HepG2 (cell line): ENCODE measurements around the gene BBOX1. TPM values are rescaled to one million over a fixed set of nuclear protein-coding genes. Genes with fewer than 3 reads are reported as not detected.

Experiments
- ATAC-seq: fragments of 200-7000 bp; cut with Tn5 transposase; 3 replicates; pipeline ENCODE4 v1.9.1; 2020; ENCODE audit warnings: mild to moderate bottlenecking, moderate library complexity
- BruUV-seq: library from RNA; stranded (reverse); fragments of 400-500 nt; replicated peaks from 2 replicates; lab custom pipeline; 2021; lab: Mats Ljungman, UMichigan
- CTCF ChIA-PET: fragments of 300-600 bp; formaldehyde crosslinking; extraction: SDS; loops from one replicate; lab custom pipeline; 2021; ENCODE audit warnings: low total read pairs, inconsistent platforms, low intra/inter-chr PET ratio; lab: Yijun Ruan, JAX
- POLR2A ChIA-PET: fragments of 350-600 bp; sonication (Branson Sonifier 250); formaldehyde crosslinking; loops from one replicate; lab custom pipeline; 2020; ENCODE audit warnings: antibody characterized with exemption, inconsistent platforms; lab: Yijun Ruan, JAX
- DNase-seq: peaks from one replicate; pipeline ENCODE4 v3.0.0-alpha.2; 2015; ENCODE audit warnings: low spot score
- FAIRE-seq: peaks from 3 replicates; lab custom pipeline; 2011; peaks lifted over from hg19 to GRCh38; lab: Jason Lieb, UNC
- H2AFZ ChIP-seq: one replicate; pipeline ENCODE4 v1.6.1; 2011; ENCODE audit warnings: low read length, inconsistent platforms
- H3K27ac ChIP-seq: fragments of 300-600 bp; 3 replicates; pipeline ENCODE4 v1.8.0; 2011; ENCODE audit warnings: mixed run types, mild to moderate bottlenecking, mixed read lengths, low read length, inconsistent platforms; ENCODE audit not compliant: insufficient read depth; ENCODE audit errors: extremely low read length
- H3K27me3 ChIP-seq, 2 experiments: fragments of 200-600 bp in 1 of 2; 2 replicates in 1 of 2; 3 replicates in 1 of 2; pipeline versions ENCODE4 v1.6.0 to v1.8.0; 2011; ENCODE audit warnings: low read length in 2 of 2, mild to moderate bottlenecking in 2 of 2, moderate library complexity in 2 of 2, inconsistent platforms in 1 of 2; ENCODE audit not compliant: insufficient read depth in 2 of 2, control insufficient read depth in 1 of 2
- H3K36me3 ChIP-seq, 2 experiments: fragments of 200-600 bp in 1 of 2; replicated peaks in 1 of 2; 2 replicates in 1 of 2; 3 replicates in 1 of 2; pipeline versions ENCODE4 v1.5.1 to v1.8.0; 2011; ENCODE audit warnings: low read length in 2 of 2, inconsistent platforms in 1 of 2; ENCODE audit not compliant: insufficient read depth in 2 of 2, control insufficient read depth in 1 of 2
- H3K4me1 ChIP-seq: 2 replicates; pipeline ENCODE4 v1.5.1; 2012; ENCODE audit warnings: low read length, inconsistent platforms; ENCODE audit not compliant: insufficient read depth
- H3K4me2 ChIP-seq: 2 replicates; pipeline ENCODE4 v1.6.0; 2011; ENCODE audit warnings: low read depth, low read length, inconsistent platforms
- H3K4me3 ChIP-seq, 3 experiments: fragments of 200-600 bp in 1 of 3; sonication (generic), shearing (Covaris generic) in 1 of 3; replicated peaks in 1 of 3; 2 replicates each; pipeline ENCODE4 v1.5.1; 2011 to 2016; ENCODE audit warnings: low read length in 3 of 3, inconsistent platforms in 2 of 3, low read depth in 2 of 3, mild to moderate bottlenecking in 2 of 3, control low read depth in 1 of 3, mixed read lengths in 1 of 3; ENCODE audit not compliant: insufficient read depth in 1 of 3
- H3K79me2 ChIP-seq: one replicate; pipeline ENCODE4 v1.6.1; 2011; ENCODE audit warnings: low read length, inconsistent platforms; ENCODE audit not compliant: insufficient read depth
- H3K9ac ChIP-seq: 2 replicates; pipeline ENCODE4 v1.6.0; 2011; ENCODE audit warnings: mild to moderate bottlenecking, low read depth, low read length, inconsistent platforms; ENCODE audit not compliant: insufficient read depth
- H3K9me3 ChIP-seq: 2 replicates; pipeline ENCODE4 v1.5.1; 2012; ENCODE audit warnings: mild to moderate bottlenecking, low read length
- H4K20me1 ChIP-seq: 2 replicates; pipeline ENCODE4 v1.6.0; 2011; ENCODE audit warnings: inconsistent platforms, mild to moderate bottlenecking, low read length, moderate library complexity; ENCODE audit not compliant: insufficient read depth
- HNRNPH1 ChIP-seq: fragments of 200-400 bp; formaldehyde crosslinking; optimal IDR thresholded peaks from 2 replicates; pipeline ENCODE3; 2017; ENCODE audit warnings: mild to moderate bottlenecking, low read depth, low read length
- IKZF1 ChIP-seq: fragments of 450-650 bp; IDR thresholded peaks from 2 replicates; pipeline ENCODE4 v1.7.1; 2016
- IKZF4 ChIP-seq: sonication (generic); formaldehyde crosslinking; IDR thresholded peaks from 2 replicates; pipeline ENCODE4 v1.5.1; 2020; ENCODE audit warnings: borderline replicate concordance, mild to moderate bottlenecking, low read depth, missing genetic modification reagents; ENCODE audit errors: not compliant biosample characterization
- NRL ChIP-seq: sonication (generic); formaldehyde crosslinking; IDR thresholded peaks from 2 replicates; pipeline ENCODE4 v1.5.0; 2020; ENCODE audit warnings: missing genetic modification reagents, mild to moderate bottlenecking, moderate library complexity, borderline replicate concordance
- RXRB ChIP-seq: IDR thresholded peaks from 2 replicates; pipeline ENCODE4 v1.6.1; 2016; ENCODE audit warnings: borderline replicate concordance, missing genetic modification reagents, missing compliant biosample characterization
- ZNF616 ChIP-seq: sonication (generic); formaldehyde crosslinking; IDR thresholded peaks from 2 replicates; pipeline ENCODE4 v1.5.0; 2020; ENCODE audit warnings: low read depth, mild to moderate bottlenecking, missing genetic modification reagents
- ZNF780A ChIP-seq: sonication (generic); formaldehyde crosslinking; IDR thresholded peaks from 2 replicates; pipeline ENCODE4 v1.8.0; 2022; ENCODE audit warnings: mild to moderate bottlenecking, missing genetic modification reagents, moderate library complexity
- in situ Hi-C: cut with HindIII; loops from 2 replicates; pipeline ENCODE4 v1.10.0; 2017; ENCODE audit warnings: low pct_unique_long_range_greater_than_20kb; ENCODE audit not compliant: extremely low pct_ligation_motif_present
- intact Hi-C: fragments of 100-400 bp; cut with micrococcal nuclease; formaldehyde crosslinking; loops from one replicate; pipeline ENCODE4 v1.10.0; 2022; ENCODE audit not compliant: unreplicated experiment
- polyA plus RNA-seq, 8 experiments: library from polyadenylated mRNA; depleted of rRNA in 3 of 8; stranded (reverse) in 7 of 8; unstranded in 1 of 8; fragments of >200 nt; fragmentation: Illumina TruSeq in 4 of 8; extraction: Trizol in 4 of 8; gene quantifications; 2 replicates each; pipeline versions ENCODE4 v1.2.1 to v1.2.3, GENCODE V29; 2011 to 2016; ENCODE audit warnings: low read depth in 4 of 8, missing spikeins in 1 of 8, mixed read lengths in 1 of 8; ENCODE audit not compliant: insufficient read depth in 1 of 8
- total RNA-seq, 5 experiments: library from RNA; depleted of rRNA; stranded (reverse); fragments of >200 nt; fragmentation: Illumina TruSeq; extraction: Trizol; gene quantifications; 2 replicates each; pipeline ENCODE4 v1.2.3, GENCODE V29; 2016; ENCODE audit warnings: low read depth in 1 of 5
- TF ChIP-seq, protein P1 (sequence below): fragments of 450-650 bp; IDR thresholded peaks from 2 replicates; pipeline ENCODE4 v1.6.1; 2016
- TF ChIP-seq, protein P2 (sequence below): sonication (generic); formaldehyde crosslinking; conservative IDR thresholded peaks from 2 replicates; pipeline ENCODE4 v1.5.0; 2020; ENCODE audit warnings: missing genetic modification reagents
- TF ChIP-seq, protein P3 (sequence below): sonication (generic); formaldehyde crosslinking; IDR thresholded peaks from 2 replicates; pipeline ENCODE4 v1.4.0; 2020; ENCODE audit warnings: low read depth, mild to moderate bottlenecking, missing genetic modification reagents

BBOX1 gene
- total and polyA plus RNA-seq, 2 of the 13 experiments (the other 11 are each of a cell fraction or from before 2014, with no cell fraction given), result not detected

DNA sequence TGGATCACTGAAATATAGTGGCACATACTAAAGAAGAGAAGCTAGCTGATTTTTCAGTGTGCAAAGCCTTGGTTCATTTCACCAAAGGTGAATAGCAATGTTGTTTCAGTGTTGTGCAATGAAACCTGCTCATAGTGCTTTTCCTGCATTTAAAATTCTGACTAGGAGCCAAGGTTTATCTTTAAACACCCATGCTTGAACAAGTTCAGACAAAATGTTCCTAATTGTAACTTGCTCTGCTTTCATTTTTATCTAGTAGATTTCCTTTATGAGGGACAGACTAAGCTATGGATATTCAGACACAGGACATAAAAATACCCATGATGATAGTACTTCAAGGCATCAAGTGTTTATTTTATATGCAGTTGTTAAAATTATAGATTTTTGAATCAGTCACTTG lies 47.7 kb downstream of the BBOX1 start:
- no peak for ATAC-seq
- no peak for DNase-seq
- in situ Hi-C loops, result no loop called here
- BruUV-seq, result no TSS peak
- H3K79me2 ChIP-seq, result no peaks in the 10 kb centered on the region
- H3K27ac ChIP-seq, result no peak overlapping the region
- no peaks in the 10 kb centered on the region for H3K27me3 ChIP-seq
- TF ChIP-seq RXRB (CRISPR knock-in tag), result no peak
- TF ChIP-seq, protein P1, sequence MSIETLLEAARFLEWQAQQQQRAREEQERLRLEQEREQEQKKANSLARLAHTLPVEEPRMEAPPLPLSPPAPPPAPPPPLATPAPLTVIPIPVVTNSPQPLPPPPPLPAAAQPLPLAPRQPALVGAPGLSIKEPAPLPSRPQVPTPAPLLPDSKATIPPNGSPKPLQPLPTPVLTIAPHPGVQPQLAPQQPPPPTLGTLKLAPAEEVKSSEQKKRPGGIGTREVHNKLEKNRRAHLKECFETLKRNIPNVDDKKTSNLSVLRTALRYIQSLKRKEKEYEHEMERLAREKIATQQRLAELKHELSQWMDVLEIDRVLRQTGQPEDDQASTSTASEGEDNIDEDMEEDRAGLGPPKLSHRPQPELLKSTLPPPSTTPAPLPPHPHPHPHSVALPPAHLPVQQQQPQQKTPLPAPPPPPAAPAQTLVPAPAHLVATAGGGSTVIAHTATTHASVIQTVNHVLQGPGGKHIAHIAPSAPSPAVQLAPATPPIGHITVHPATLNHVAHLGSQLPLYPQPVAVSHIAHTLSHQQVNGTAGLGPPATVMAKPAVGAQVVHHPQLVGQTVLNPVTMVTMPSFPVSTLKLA, result no peak
- TF ChIP-seq, protein P2, sequence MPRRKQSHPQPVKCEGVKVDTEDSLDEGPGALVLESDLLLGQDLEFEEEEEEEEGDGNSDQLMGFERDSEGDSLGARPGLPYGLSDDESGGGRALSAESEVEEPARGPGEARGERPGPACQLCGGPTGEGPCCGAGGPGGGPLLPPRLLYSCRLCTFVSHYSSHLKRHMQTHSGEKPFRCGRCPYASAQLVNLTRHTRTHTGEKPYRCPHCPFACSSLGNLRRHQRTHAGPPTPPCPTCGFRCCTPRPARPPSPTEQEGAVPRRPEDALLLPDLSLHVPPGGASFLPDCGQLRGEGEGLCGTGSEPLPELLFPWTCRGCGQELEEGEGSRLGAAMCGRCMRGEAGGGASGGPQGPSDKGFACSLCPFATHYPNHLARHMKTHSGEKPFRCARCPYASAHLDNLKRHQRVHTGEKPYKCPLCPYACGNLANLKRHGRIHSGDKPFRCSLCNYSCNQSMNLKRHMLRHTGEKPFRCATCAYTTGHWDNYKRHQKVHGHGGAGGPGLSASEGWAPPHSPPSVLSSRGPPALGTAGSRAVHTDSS (CRISPR knock-in tag), result no peak
- TF ChIP-seq ZNF616 (CRISPR knock-in tag), result no peak
- TF ChIP-seq IKZF4, result no peak
- TF ChIP-seq NRL, result no peak
- no peak for TF ChIP-seq HNRNPH1
- no peak for TF ChIP-seq ZNF780A (CRISPR knock-in tag)
- TF ChIP-seq, protein P3, sequence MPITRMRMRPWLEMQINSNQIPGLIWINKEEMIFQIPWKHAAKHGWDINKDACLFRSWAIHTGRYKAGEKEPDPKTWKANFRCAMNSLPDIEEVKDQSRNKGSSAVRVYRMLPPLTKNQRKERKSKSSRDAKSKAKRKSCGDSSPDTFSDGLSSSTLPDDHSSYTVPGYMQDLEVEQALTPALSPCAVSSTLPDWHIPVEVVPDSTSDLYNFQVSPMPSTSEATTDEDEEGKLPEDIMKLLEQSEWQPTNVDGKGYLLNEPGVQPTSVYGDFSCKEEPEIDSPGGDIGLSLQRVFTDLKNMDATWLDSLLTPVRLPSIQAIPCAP, result no peak
- TF ChIP-seq IKZF1, result no peak
- no peak overlapping the region for H3K4me2 ChIP-seq
- POLR2A ChIA-PET, result no interaction called here
- H3K4me1 ChIP-seq, result no peaks in the 10 kb centered on the region
- intact Hi-C loops, result no loop called here
- no peaks in the 10 kb centered on the region for H3K9me3 ChIP-seq
- H2AFZ ChIP-seq, result no peak overlapping the region
- CTCF ChIA-PET, result no interaction called here
- H3K4me3 ChIP-seq, result no peak overlapping the region
- H4K20me1 ChIP-seq, result no peaks in the 10 kb centered on the region
- no peaks in the 10 kb centered on the region for H3K36me3 ChIP-seq
- no peak for FAIRE-seq
- no peak overlapping the region for H3K9ac ChIP-seq
